SJCRH30 (cell line): ENCODE results near the gene KLLN. TPM values are rescaled to one million over a fixed set of nuclear protein-coding genes. Genes with fewer than 3 reads are reported as not detected.

Experiments
- total RNA-seq: library from RNA; depleted of rRNA; stranded (reverse); fragments of >200 nt; shearing (Covaris generic); gene quantifications from 2 replicates; pipeline ENCODE4 v1.2.3, GENCODE V29; 2014; rRNA removed

Gene KLLN
- total RNA-seq, 1 experiment from 2014 or later: 0.02 TPM

Other genes with a start within 250 kb of the KLLN start
- gene PAPSS2, start 203.7 kb downstream of the KLLN start, total RNA-seq: 1.4 and 1.5 TPM in 2 replicates
- gene ATAD1, start 45.3 kb downstream of the KLLN start, total RNA-seq: 26.3 and 28.2 TPM in 2 replicates
- gene PTEN, start 92 bp upstream of the KLLN start, total RNA-seq: 20.5 and 21.2 TPM in 2 replicates